ENCODE results near the gene SRSF4. TPM values are rescaled to one million over a fixed set of nuclear protein-coding genes. Genes with fewer than 3 reads are reported as not detected.

Gene SRSF4
- total RNA-seq, 1 donor = 27.9 TPM

DNA sequence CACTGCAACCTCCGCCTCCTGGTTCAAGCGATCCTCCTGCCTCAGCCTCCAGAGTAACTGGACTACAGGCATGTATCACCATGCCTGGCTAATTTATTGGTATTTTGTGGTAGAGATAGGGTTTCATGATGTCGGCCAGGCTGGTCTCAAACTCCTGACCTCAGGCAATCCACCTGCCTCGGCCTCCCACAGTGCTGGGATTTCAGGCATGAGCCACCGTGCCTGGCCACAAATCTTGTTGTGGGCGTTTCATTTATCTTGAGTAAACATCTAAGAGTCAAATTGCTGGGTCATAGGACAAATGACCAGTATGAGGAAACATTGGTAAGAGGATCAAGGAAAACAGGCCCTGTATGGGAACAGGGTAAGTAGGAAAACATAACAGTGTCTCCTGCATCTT lies 75.9 kb downstream of the SRSF4 start:
- H3K27ac ChIP-seq (ENCODE audit: low read depth, low read length) = no peak overlapping the region

DNA sequence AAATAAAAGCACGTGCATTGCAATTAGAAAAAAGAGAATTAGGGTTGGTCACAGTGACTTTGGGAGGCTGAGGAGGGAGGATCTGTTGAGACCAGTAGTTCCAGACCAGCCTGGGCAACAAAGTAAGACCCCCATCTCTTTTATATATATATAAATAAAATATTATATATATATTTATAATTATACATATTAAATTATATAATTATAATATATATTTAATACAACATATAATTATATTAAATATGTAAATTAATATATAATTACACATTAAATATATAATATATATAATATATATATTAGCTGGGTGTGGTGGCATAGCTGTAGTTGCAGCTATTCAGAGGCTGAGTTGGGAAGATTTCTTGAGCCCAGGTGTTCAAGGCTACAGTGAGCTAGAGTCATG lies 81.2 kb downstream of the SRSF4 start:
- H3K27me3 ChIP-seq (ENCODE audit: insufficient read depth, low read length) = no peaks in the 10 kb centered on the region
- no peak overlapping the region for H3K4me3 ChIP-seq (ENCODE audit: insufficient read depth, low read length)
- DNase-seq (ENCODE audit: insufficient read length, low spot score, missing footprints) = no peak
- no peaks in the 10 kb centered on the region for H3K36me3 ChIP-seq (ENCODE audit: insufficient read depth, low read length)
- no peaks in the 10 kb centered on the region for H3K9me3 ChIP-seq (ENCODE audit: low read depth, low read length)
- H3K79me2 ChIP-seq (ENCODE audit: insufficient read depth, low read length) = no peaks in the 10 kb centered on the region
- H4K20me1 ChIP-seq (ENCODE audit: insufficient read depth, low read length) = no peaks in the 10 kb centered on the region
- H3K27ac ChIP-seq (ENCODE audit: low read depth, low read length) = no peak overlapping the region
- no peak overlapping the region for H2AFZ ChIP-seq (ENCODE audit: low read length)
- H3K4me2 ChIP-seq (ENCODE audit: insufficient read depth, low read length) = no peak overlapping the region
- H3K4me1 ChIP-seq (ENCODE audit: insufficient read depth, low read length) = no peaks in the 10 kb centered on the region
- TF ChIP-seq, protein P1, sequence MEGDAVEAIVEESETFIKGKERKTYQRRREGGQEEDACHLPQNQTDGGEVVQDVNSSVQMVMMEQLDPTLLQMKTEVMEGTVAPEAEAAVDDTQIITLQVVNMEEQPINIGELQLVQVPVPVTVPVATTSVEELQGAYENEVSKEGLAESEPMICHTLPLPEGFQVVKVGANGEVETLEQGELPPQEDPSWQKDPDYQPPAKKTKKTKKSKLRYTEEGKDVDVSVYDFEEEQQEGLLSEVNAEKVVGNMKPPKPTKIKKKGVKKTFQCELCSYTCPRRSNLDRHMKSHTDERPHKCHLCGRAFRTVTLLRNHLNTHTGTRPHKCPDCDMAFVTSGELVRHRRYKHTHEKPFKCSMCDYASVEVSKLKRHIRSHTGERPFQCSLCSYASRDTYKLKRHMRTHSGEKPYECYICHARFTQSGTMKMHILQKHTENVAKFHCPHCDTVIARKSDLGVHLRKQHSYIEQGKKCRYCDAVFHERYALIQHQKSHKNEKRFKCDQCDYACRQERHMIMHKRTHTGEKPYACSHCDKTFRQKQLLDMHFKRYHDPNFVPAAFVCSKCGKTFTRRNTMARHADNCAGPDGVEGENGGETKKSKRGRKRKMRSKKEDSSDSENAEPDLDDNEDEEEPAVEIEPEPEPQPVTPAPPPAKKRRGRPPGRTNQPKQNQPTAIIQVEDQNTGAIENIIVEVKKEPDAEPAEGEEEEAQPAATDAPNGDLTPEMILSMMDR (IDR thresholded peaks at IDR 0.05; ENCODE audit: extremely low read depth, low read depth, low read length) = no peak

More for the DNA sequence above, 75.9 kb downstream of the SRSF4 start:
- TF ChIP-seq, protein P1 (IDR thresholded peaks at IDR 0.05; ENCODE audit: extremely low read depth, low read depth, low read length) = no peak
- Histone ChIP-seq H3K79me2 (ENCODE audit: insufficient read depth, low read length) (no peaks in the 10 kb centered on the region), H3K4me3 (ENCODE audit: insufficient read depth, low read length) (no peak overlapping the region), H3K9me3 (ENCODE audit: low read depth, low read length) (no peaks in the 10 kb centered on the region), H3K27me3 (ENCODE audit: insufficient read depth, low read length) (no peaks in the 10 kb centered on the region), H2AFZ (ENCODE audit: low read length) (no peak overlapping the region), H4K20me1 (ENCODE audit: insufficient read depth, low read length) (no peaks in the 10 kb centered on the region), H3K4me2 (ENCODE audit: insufficient read depth, low read length) (no peak overlapping the region), H3K36me3 (ENCODE audit: insufficient read depth, low read length) (no peaks in the 10 kb centered on the region), H3K4me1 (ENCODE audit: insufficient read depth, low read length) (no peaks in the 10 kb centered on the region)
- DNase-seq (ENCODE audit: insufficient read length, low spot score, missing footprints) = peak; percentile 22

DNA sequence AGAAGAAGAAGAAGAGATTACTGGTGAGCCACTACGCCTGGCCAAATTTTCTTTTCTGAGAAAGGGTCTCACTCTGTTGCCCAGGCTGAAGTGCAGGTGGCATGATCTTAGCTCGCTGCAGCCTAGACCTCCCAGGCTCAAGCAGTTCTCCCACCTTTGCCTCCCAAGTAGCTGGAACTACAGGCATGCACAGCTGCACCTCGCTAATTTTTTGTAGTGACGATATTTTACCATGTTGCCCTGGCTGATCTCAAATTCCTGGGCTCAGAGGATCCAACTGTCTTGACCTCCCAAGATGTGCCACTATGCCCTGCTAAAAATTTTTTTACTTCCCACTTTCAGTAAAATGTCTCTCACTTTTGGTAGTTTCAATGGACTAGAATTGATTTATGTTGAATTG lies 82.4 kb downstream of the SRSF4 start:
- H3K4me1 ChIP-seq (ENCODE audit: insufficient read depth, low read length) = no peaks in the 10 kb centered on the region
- no peaks in the 10 kb centered on the region for H3K36me3 ChIP-seq (ENCODE audit: insufficient read depth, low read length)
- TF ChIP-seq, protein P1 (IDR thresholded peaks at IDR 0.05; ENCODE audit: extremely low read depth, low read depth, low read length) = no peak

More for the DNA sequence above, 82.4 kb downstream of the SRSF4 start:
- no peaks in the 10 kb centered on the region for H4K20me1 ChIP-seq (ENCODE audit: insufficient read depth, low read length)
- H2AFZ ChIP-seq (ENCODE audit: low read length) = no peak overlapping the region
- H3K27ac ChIP-seq (ENCODE audit: low read depth, low read length) = no peak overlapping the region
- no peak for DNase-seq (ENCODE audit: insufficient read length, low spot score, missing footprints)
- no peaks in the 10 kb centered on the region for H3K79me2 ChIP-seq (ENCODE audit: insufficient read depth, low read length)
- H3K27me3 ChIP-seq (ENCODE audit: insufficient read depth, low read length) = no peaks in the 10 kb centered on the region
- H3K9me3 ChIP-seq (ENCODE audit: low read depth, low read length) = no peaks in the 10 kb centered on the region
- no peak overlapping the region for H3K4me3 ChIP-seq (ENCODE audit: insufficient read depth, low read length)
- no peak overlapping the region for H3K4me2 ChIP-seq (ENCODE audit: insufficient read depth, low read length)

Small RNA genes lying within 50 kb of the gene (small RNA-seq; reads per million reads assigned to genes)
- not detected for gene RF02271

Other genes with a start within 250 kb of the SRSF4 start
- gene TMEM200B, start 58.0 kb downstream of the SRSF4 start, total RNA-seq = 9.4 and 10.6 TPM in 2 replicates
- 23.5 and 25.6 TPM in 2 replicates for gene MECR, start 49.0 kb upstream of the SRSF4 start, total RNA-seq
- gene PTPRU, start 54.6 kb upstream of the SRSF4 start, total RNA-seq = 9.4 and 16.2 TPM in 2 replicates

All from osteoblast (primary cell).